NCI-H2081 treated with DMSO at 0.1 percent for 48 hours (cell line): Measurements from ENCODE around the gene STC2.

Experiments used
- DNase-seq: peaks from one replicate; lab custom pipeline; 2025; lab: John Stamatoyannopoulos, UW

The STC2 gene

DNA sequence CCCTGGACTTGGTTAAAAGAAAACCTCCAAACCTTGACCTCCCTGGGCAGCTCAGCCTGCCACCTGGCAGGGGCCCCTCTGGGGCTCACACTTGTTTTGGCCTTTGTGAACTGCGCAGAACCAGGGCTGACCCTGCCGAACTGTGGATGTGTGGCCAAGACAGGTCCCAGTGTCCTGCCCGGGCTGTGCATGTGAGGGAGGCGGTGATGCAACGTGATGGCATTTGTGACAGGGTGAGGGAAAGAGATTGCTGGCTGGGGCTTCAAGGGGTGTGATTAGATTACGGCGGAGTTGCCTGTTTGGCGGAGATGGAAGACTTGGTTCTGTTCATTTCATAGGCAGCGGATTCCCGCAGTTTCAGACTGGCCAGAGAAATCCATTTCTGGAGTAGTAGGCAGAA is 62.8 kb downstream of the STC2 start:
- DNase-seq, result no peak
